WTC11 (cell line): ENCODE measurements around the gene LINC00632.

Source experiments
- CREB1 ChIP-seq: sonication (generic); formaldehyde crosslinking; IDR thresholded peaks from 2 replicates; pipeline ENCODE4 v1.8.0; 2023; ENCODE audit warnings: mild to moderate bottlenecking, missing genetic modification reagents
- CTCF ChIP-seq: fragments of 200-600 bp; IDR thresholded peaks from 2 replicates; pipeline ENCODE4 v1.8.0; 2022; ENCODE audit warnings: antibody characterized with exemption
- ELF4 ChIP-seq: sonication (generic); formaldehyde crosslinking; IDR thresholded peaks from 2 replicates; pipeline ENCODE4 v1.8.1; 2022; ENCODE audit warnings: low read depth, mild to moderate bottlenecking, moderate library complexity, missing genetic modification reagents
- ESRRA ChIP-seq: sonication (generic); formaldehyde crosslinking; IDR thresholded peaks from 2 replicates; pipeline ENCODE4 v1.8.1; 2022; ENCODE audit warnings: mild to moderate bottlenecking, missing genetic modification reagents, borderline replicate concordance
- GTF2I ChIP-seq: fragments of 250-450 bp; sonication (Bioruptor Pico); conservative IDR thresholded peaks from 2 replicates; pipeline ENCODE4 v1.4.0; 2021; ENCODE audit warnings: mild to moderate bottlenecking
- MAX ChIP-seq: sonication (generic); formaldehyde crosslinking; IDR thresholded peaks from 2 replicates; pipeline ENCODE4 v1.8.0; 2022; ENCODE audit warnings: mild to moderate bottlenecking, missing genetic modification reagents
- RELA ChIP-seq: sonication (generic); formaldehyde crosslinking; IDR thresholded peaks from 2 replicates; pipeline ENCODE4 v1.8.1; 2022; ENCODE audit warnings: missing genetic modification reagents, mild to moderate bottlenecking, borderline replicate concordance
- USF2 ChIP-seq: sonication (generic); formaldehyde crosslinking; IDR thresholded peaks from 2 replicates; pipeline ENCODE4 v1.8.1; 2023; ENCODE audit warnings: mild to moderate bottlenecking, missing genetic modification reagents, moderate library complexity
- ZNF219 ChIP-seq: sonication (generic); formaldehyde crosslinking; IDR thresholded peaks from 2 replicates; pipeline ENCODE4 v1.8.0; 2023; ENCODE audit warnings: missing genetic modification reagents, mild to moderate bottlenecking, borderline replicate concordance
- ZNF232 ChIP-seq: sonication (generic); formaldehyde crosslinking; IDR thresholded peaks from 2 replicates; pipeline ENCODE4 v1.8.0; 2022; ENCODE audit warnings: mild to moderate bottlenecking, missing genetic modification reagents

GRCh38 chrX:140661643-140662042 is 47.9 kb upstream of the LINC00632 start:
- TF ChIP-seq ZNF219 (CRISPR knock-in tag) (no peak), ELF4 (no peak), GTF2I (CRISPR knock-in tag) (no peak), MAX (CRISPR knock-in tag) (no peak), CTCF (no peak), USF2 (CRISPR knock-in tag) (no peak), CREB1 (CRISPR knock-in tag) (no peak), ESRRA (CRISPR knock-in tag) (no peak), RELA (CRISPR knock-in tag) (no peak), ZNF232 (no peak)
